ENCODE results near the gene IZUMO1. TPM values are rescaled to one million over a fixed set of nuclear protein-coding genes. Genes with fewer than 3 reads are reported as not detected.
A peak's percentile ranks its signal among the peaks of the same experiment; 100 is the strongest.

The IZUMO1 gene
- total and polyA plus RNA-seq, 9 of the 15 experiments (the other 6 are each of a cell fraction or from before 2014, with no cell fraction given) = 0.14 to 2.1 (median 0.73) TPM

DNA sequence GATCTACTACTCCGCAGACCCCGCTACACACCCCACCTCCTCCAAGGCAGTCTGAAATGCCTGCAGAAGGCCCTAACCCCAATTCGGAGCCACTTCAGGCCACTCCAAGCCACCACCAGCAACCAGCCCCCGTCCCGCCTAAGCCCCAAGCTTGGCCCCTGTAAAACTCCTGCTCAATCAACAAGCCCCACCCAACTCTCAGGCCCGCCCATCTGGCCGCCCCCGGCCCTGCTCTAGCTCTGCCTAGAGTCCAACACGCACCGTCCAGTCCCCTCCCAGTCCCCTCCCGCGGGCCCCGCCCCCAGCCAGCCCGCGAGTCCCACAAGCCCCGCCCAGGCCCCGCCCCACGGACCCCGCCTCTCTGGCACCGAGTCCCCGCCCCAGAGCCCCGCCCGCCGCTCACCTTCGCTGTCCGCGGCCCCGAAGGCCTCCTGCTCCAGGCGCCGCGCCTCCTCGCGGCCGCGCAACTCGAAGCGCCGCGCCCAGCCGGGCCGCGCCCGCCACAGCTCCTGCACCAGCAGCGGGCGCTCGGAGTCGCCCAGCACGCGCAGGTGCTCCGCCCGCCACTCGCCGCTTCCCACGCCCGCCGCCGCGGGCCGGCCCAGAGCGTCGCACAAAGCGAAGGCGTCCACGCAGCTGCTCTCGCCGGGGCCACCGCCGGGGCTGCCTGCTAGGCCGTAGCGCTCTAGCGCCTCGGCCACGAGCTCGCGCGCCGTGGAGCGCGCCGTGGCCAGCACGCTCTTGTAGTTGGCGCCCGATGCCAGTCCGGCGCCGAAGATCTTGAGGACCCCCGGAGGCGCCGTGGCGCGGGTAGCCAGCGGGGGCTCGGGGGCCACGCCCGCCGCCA, 7.9 kb downstream of the IZUMO1 start (continued):
- TF ChIP-seq, protein P1, sequence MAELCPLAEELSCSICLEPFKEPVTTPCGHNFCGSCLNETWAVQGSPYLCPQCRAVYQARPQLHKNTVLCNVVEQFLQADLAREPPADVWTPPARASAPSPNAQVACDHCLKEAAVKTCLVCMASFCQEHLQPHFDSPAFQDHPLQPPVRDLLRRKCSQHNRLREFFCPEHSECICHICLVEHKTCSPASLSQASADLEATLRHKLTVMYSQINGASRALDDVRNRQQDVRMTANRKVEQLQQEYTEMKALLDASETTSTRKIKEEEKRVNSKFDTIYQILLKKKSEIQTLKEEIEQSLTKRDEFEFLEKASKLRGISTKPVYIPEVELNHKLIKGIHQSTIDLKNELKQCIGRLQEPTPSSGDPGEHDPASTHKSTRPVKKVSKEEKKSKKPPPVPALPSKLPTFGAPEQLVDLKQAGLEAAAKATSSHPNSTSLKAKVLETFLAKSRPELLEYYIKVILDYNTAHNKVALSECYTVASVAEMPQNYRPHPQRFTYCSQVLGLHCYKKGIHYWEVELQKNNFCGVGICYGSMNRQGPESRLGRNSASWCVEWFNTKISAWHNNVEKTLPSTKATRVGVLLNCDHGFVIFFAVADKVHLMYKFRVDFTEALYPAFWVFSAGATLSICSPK (IDR thresholded peaks at IDR 0.05; ENCODE audit: borderline replicate concordance) = no peak
- TF ChIP-seq RNF219 (CRISPR knock-in tag; IDR thresholded peaks at IDR 0.05) = no peak
- TF ChIP-seq GABPB2 (CRISPR knock-in tag; conservative IDR thresholded peaks at IDR 0.05) = no peak
- TF ChIP-seq PPARD (CRISPR knock-in tag; IDR thresholded peaks at IDR 0.05) = no peak
- TF ChIP-seq ZNF347 (CRISPR knock-in tag; IDR thresholded peaks at IDR 0.05; ENCODE audit: low read depth) = no peak
- no peak for TF ChIP-seq ZMIZ1 (IDR thresholded peaks at IDR 0.05; ENCODE audit: low read depth in 2 of 2, low read length in 2 of 2)
- 0 out of 2 replicates have a peak, but pooled peaks have one; percentile 46 for TF ChIP-seq ZNF740 (CRISPR knock-in tag; IDR thresholded peaks at IDR 0.05)
- TF ChIP-seq ZNF740 (tag; IDR thresholded peaks at IDR 0.05) = no peak
- no peak for TF ChIP-seq MAFG (tag; conservative IDR thresholded peaks at IDR 0.05)
- no peak for TF ChIP-seq LEF1 (IDR thresholded peaks at IDR 0.05)
- TF ChIP-seq HEY1 (CRISPR knock-in tag; IDR thresholded peaks at IDR 0.05; ENCODE audit: borderline replicate concordance) = no peak
- no peak for TF ChIP-seq KAT7 (CRISPR knock-in tag; IDR thresholded peaks at IDR 0.05; ENCODE audit: borderline replicate concordance)
- TF ChIP-seq POLR2G (IDR thresholded peaks at IDR 0.05; ENCODE audit: low read depth, low read length) = peak; percentile 89
- no peak for TF ChIP-seq ZNF354B (CRISPR knock-in tag; IDR thresholded peaks at IDR 0.05)
- TF ChIP-seq TCF3 (CRISPR knock-in tag; IDR thresholded peaks at IDR 0.05) = no peak; the same call in 1 of the 2 replicates
- peak in 1 of 2 experiments; percentile 79; a peak in 1 of 4 replicates for TF ChIP-seq SIN3A (IDR thresholded peaks at IDR 0.05; ENCODE audit: borderline replicate concordance in 2 of 2, control insufficient read depth in 1 of 2, low read depth in 2 of 2, low read length in 2 of 2)
- TF ChIP-seq POLR2A (conservative IDR thresholded peaks at IDR 0.05) = peak; percentile 77
- no peak for TF ChIP-seq ZNF324 (CRISPR knock-in tag; IDR thresholded peaks at IDR 0.05)
- TF ChIP-seq SMARCA5 (IDR thresholded peaks at IDR 0.05) = no peak
- TF ChIP-seq SPI1 (IDR thresholded peaks at IDR 0.05; ENCODE audit: borderline replicate concordance, low read depth, low read length) = no peak
